Measurements from ENCODE around the gene NIT1.

GRCh38 chr1:161088587-161089110 is 29.3 kb upstream of the NIT1 start:
- TF ChIP-seq, protein P1, sequence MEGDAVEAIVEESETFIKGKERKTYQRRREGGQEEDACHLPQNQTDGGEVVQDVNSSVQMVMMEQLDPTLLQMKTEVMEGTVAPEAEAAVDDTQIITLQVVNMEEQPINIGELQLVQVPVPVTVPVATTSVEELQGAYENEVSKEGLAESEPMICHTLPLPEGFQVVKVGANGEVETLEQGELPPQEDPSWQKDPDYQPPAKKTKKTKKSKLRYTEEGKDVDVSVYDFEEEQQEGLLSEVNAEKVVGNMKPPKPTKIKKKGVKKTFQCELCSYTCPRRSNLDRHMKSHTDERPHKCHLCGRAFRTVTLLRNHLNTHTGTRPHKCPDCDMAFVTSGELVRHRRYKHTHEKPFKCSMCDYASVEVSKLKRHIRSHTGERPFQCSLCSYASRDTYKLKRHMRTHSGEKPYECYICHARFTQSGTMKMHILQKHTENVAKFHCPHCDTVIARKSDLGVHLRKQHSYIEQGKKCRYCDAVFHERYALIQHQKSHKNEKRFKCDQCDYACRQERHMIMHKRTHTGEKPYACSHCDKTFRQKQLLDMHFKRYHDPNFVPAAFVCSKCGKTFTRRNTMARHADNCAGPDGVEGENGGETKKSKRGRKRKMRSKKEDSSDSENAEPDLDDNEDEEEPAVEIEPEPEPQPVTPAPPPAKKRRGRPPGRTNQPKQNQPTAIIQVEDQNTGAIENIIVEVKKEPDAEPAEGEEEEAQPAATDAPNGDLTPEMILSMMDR (IDR thresholded peaks at IDR 0.05), result no peak
- TF ChIP-seq POLR2A (IDR thresholded peaks at IDR 0.05), result no peak
